Gastroesophageal sphincter (tissue), 4 donors: Measurements from ENCODE around the gene DKK3. TPM values are rescaled to one million over a fixed set of nuclear protein-coding genes. Genes with fewer than 3 reads are reported as not detected.

Source experiments
- ATAC-seq: fragments of 150-250 bp; one replicate; pipeline ENCODE4 v1.9.1; 2016; ENCODE audit warnings: mild to moderate bottlenecking, moderate library complexity
- H3K27ac ChIP-seq, 4 donors: fragments of 200-600 bp; sonication (generic) in 3 of 4; 1 replicate in 3 of 4; 2 replicates in 1 of 4; pipeline ENCODE4 v1.5.1; 2016 to 2019
- H3K27me3 ChIP-seq: fragments of 200-600 bp; sonication (generic); one replicate; pipeline ENCODE4 v1.5.1; 2019
- H3K36me3 ChIP-seq, 2 donors: fragments of 200-600 bp; sonication (generic); one replicate each; pipeline ENCODE4 v1.5.1; 2019; ENCODE audit warnings: control low read depth in 1 of 2
- H3K4me1 ChIP-seq, 3 donors: fragments of 200-600 bp; sonication (generic); 1 replicate in 2 of 3; 2 replicates in 1 of 3; pipeline ENCODE4 v1.5.1; 2016 to 2019; ENCODE audit warnings: control low read depth in 2 of 3
- H3K4me3 ChIP-seq, 2 donors: fragments of 200-600 bp; sonication (generic); one replicate each; pipeline ENCODE4 v1.5.1; 2019; ENCODE audit warnings: mild to moderate bottlenecking in 1 of 2, moderate library complexity in 1 of 2
- H3K9me3 ChIP-seq, 3 donors: fragments of 200-600 bp; sonication (generic); one replicate each; pipeline ENCODE4 v1.5.1; 2017 to 2019; ENCODE audit warnings: control low read depth in 2 of 3
- CTCF ChIP-seq, 4 experiments: fragments of 200-600 bp in 2 of 4; fragments of 450-650 bp in 2 of 4; sonication (generic) in 1 of 4; IDR thresholded peaks; one replicate each; pipeline ENCODE4 v1.5.1; 2017 to 2019; ENCODE audit warnings: antibody characterized with exemption in 4 of 4, mild to moderate bottlenecking in 2 of 4, moderate library complexity in 2 of 4
- EP300 ChIP-seq: sonication (generic); formaldehyde crosslinking; IDR thresholded peaks from one replicate; pipeline ENCODE4 v1.6.1; 2017; ENCODE audit warnings: antibody characterized with exemption, mild to moderate bottlenecking
- POLR2A ChIP-seq, 2 donors: fragments of 450-650 bp; IDR thresholded peaks; one replicate each; pipeline ENCODE4 v1.6.1; 2017; ENCODE audit warnings: antibody characterized with exemption in 2 of 2, mild to moderate bottlenecking in 2 of 2, moderate library complexity in 1 of 2
- POLR2AphosphoS5 ChIP-seq: sonication (generic); formaldehyde crosslinking; IDR thresholded peaks from one replicate; pipeline ENCODE4 v1.6.1; 2017; ENCODE audit warnings: antibody characterized with exemption
- WGBS, 2 donors: methylation state at CpG; one replicate each; pipeline ENCODE4 v1.1.5; 2018; ENCODE audit warnings: low coverage in 1 of 2; 5-methylcytosine and 5-hydroxymethylcytosine counted together
- total RNA-seq, 4 donors: library from RNA; depleted of rRNA; stranded (reverse); fragments of >200 nt; gene quantifications; one replicate each; pipeline ENCODE4 v1.1.0, GENCODE V29; 2016

The DKK3 gene
- total RNA-seq, 4 donors from 2014 or later = 72.1 to 249 (median 127) TPM

- WGBS, 2 donors = 0 to 19% methylated on average over 2 to 5 of the region's 8 CpGs
- Histone ChIP-seq H3K27ac (peak overlapping the region; percentile 48 to 80 (median 76)), H3K27me3 (no peaks in the 10 kb centered on the region), H3K36me3 (no peaks in the 10 kb centered on the region), H3K4me1 (peaks cover 23 to 90% (median 65%) of the 10 kb centered on the region in 3 donors), H3K4me3 (no peak overlapping the region), H3K9me3 (no peaks in the 10 kb centered on the region)
- ATAC-seq = peak; percentile 79
- TF ChIP-seq POLR2AphosphoS5 (peak; percentile 50), POLR2A (IDR thresholded peaks at IDR 0.05) (no peak)
Measured at GRCh38 chr11:11973361-11973800, 35.0 kb downstream of the DKK3 start.

GRCh38 chr11:11972730-11973341 lies 35.6 kb downstream of the DKK3 start:
- Histone ChIP-seq H3K36me3 (peaks cover 0 to 5% of the 10 kb centered on the region in 2 donors), H3K4me1 (peaks cover 23 to 85% (median 61%) of the 10 kb centered on the region in 3 donors), H3K9me3 (no peaks in the 10 kb centered on the region), H3K4me3 (no peak overlapping the region), H3K27me3 (no peaks in the 10 kb centered on the region), H3K27ac (peak overlapping the region; percentile 2 to 80 (median 76))
- ATAC-seq = no peak
- no peak for TF ChIP-seq POLR2AphosphoS5
- no peak for TF ChIP-seq EP300
- WGBS, 2 donors = 50 to 80% methylated on average over 1 to 2 of the region's 3 CpGs

- H3K27me3 ChIP-seq = no peaks in the 10 kb centered on the region
- 66 to 81% methylated on average over 3 of the region's 5 CpGs for WGBS, 2 donors
- H3K4me3 ChIP-seq = no peak overlapping the region
- no peak for TF ChIP-seq CTCF (IDR thresholded peaks at IDR 0.05)
- H3K9me3 ChIP-seq = no peaks in the 10 kb centered on the region
- H3K4me1 ChIP-seq = peaks cover 23 to 78% (median 53%) of the 10 kb centered on the region in 3 donors
- H3K27ac ChIP-seq = peak overlapping the region in 3 of 4 donors; percentile 75 to 80 (median 77)
- ATAC-seq = no peak
- H3K36me3 ChIP-seq = peaks cover 0 to 13% of the 10 kb centered on the region in 2 donors
Measured at GRCh38 chr11:11971906-11972547, 36.4 kb downstream of the DKK3 start.

- H3K4me3 ChIP-seq = no peak overlapping the region
- H3K4me1 ChIP-seq = peaks cover 16 to 68% (median 39%) of the 10 kb centered on the region in 3 donors
- H3K27ac ChIP-seq = peak overlapping the region in 1 of 4 donors; percentile 14
- H3K27me3 ChIP-seq = no peaks in the 10 kb centered on the region
- H3K36me3 ChIP-seq = peaks cover 0 to 15% of the 10 kb centered on the region in 2 donors
- no peaks in the 10 kb centered on the region for H3K9me3 ChIP-seq
- 100% methylated on average over 2 of the region's 2 CpGs for WGBS, 2 donors
- ATAC-seq = no peak
- no peak for TF ChIP-seq POLR2AphosphoS5
- TF ChIP-seq POLR2A (IDR thresholded peaks at IDR 0.05) = no peak
- TF ChIP-seq EP300 = no peak
- no peak for TF ChIP-seq CTCF (IDR thresholded peaks at IDR 0.05)
Measured at GRCh38 chr11:11970556-11970955, 37.9 kb downstream of the DKK3 start.

- Histone ChIP-seq H3K27ac (peak overlapping the region in 3 of 4 donors; percentile 28 to 47 (median 31)), H3K27me3 (no peaks in the 10 kb centered on the region), H3K36me3 (peaks cover 0 to 19% of the 10 kb centered on the region in 2 donors), H3K9me3 (no peaks in the 10 kb centered on the region), H3K4me3 (no peak overlapping the region), H3K4me1 (peaks cover 16 to 65% (median 36%) of the 10 kb centered on the region in 3 donors)
- ATAC-seq = no peak
- TF ChIP-seq EP300 (no peak), CTCF (IDR thresholded peaks at IDR 0.05) (no peak), POLR2A (IDR thresholded peaks at IDR 0.05) (no peak), POLR2AphosphoS5 (no peak)
- 59 to 100% methylated on average over 1 to 10 of the region's 19 CpGs for WGBS, 2 donors
Measured at GRCh38 chr11:11969380-11970215, 38.8 kb downstream of the DKK3 start.
